ENCODE data around the gene TUBG1. TPM values are rescaled to one million over a fixed set of nuclear protein-coding genes. Genes with fewer than 3 reads are reported as not detected.

TUBG1 gene
- total RNA-seq, 1 experiment from 2014 or later = 139 TPM

DNA sequence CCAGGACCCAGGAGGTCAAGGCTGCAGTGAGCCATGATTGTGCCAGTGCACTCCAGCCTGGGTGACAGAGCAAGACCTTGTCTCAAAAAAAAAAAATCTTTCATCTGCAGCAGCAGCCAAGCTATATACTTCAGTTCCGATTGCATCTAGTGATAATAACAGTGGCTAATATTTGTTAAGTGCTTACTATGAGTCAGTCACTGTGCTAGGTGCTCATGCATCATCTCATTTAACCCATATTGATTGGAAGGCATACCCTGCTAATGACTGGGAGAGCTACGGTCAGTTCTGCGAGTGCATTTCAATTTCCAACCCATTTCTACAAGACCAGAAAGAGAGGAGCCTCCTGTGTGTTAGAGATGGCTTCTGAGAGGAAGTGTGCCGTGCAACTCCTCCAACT lies 41.9 kb downstream of the TUBG1 start:
- Histone ChIP-seq H3K79me2 (ENCODE audit: insufficient read depth, low read length) (no peaks in the 10 kb centered on the region), H3K9me3 (ENCODE audit: control insufficient read depth in 1 of 2, insufficient read depth in 1 of 2, low read depth in 1 of 2, low read length in 2 of 2) (no peaks in the 10 kb centered on the region), H3K27me3 (ENCODE audit: insufficient read depth, low read length) (no peaks in the 10 kb centered on the region), H3K36me3 (ENCODE audit: control insufficient read depth in 1 of 2, insufficient read depth in 2 of 2, low read length in 2 of 2) (no peaks in the 10 kb centered on the region), H3K9me2 (ENCODE audit: insufficient read depth) (no peaks in the 10 kb centered on the region), H2AFZ (ENCODE audit: low read depth, low read length, poor library complexity, severe bottlenecking) (no peak overlapping the region), H3K4me2 (ENCODE audit: low read length) (no peak overlapping the region), H3K9ac (ENCODE audit: low read length) (no peak overlapping the region), H3K4me3 (replicated peaks in 1 of 2; ENCODE audit: low read depth in 1 of 2, low read length in 2 of 2) (no peak overlapping the region), H3K27ac (ENCODE audit: low read depth, low read length) (no peak overlapping the region), H3K4me1 (ENCODE audit: control insufficient read depth in 1 of 2, insufficient read depth in 2 of 2, low read length in 2 of 2) (peaks cover 0 to 13% of the 10 kb centered on the region in 2 experiments; a peak in 2 of 4 replicates), H4K20me1 (ENCODE audit: insufficient read depth) (no peaks in the 10 kb centered on the region)
- DNase-seq (ENCODE audit: low read depth, low spot score) (no peak), ATAC-seq (no peak)
- ChIA-PET RAD21 (ENCODE audit: low non-redundant PET in 1 of 2, low total read pairs in 2 of 2, uncharacterized antibody in 2 of 2, unreplicated experiment in 2 of 2) (interaction anchor here in 1 of 2 experiments (0.6 kb wide), 1 partner anchor 112 kb away, joined by 3 read pairs; no protein-coding TSS in a partner anchor), POLR2A (interaction anchor here (0.7 to 1.1 kb wide), 2 partner anchors 10 to 12 kb away, joined by 3 read pairs; no protein-coding TSS in a partner anchor), CTCF (interaction anchor here (0.7 kb wide), 1 partner anchor 12 kb away, joined by 4 read pairs; no protein-coding TSS in a partner anchor)
- TF ChIP-seq, protein P1, sequence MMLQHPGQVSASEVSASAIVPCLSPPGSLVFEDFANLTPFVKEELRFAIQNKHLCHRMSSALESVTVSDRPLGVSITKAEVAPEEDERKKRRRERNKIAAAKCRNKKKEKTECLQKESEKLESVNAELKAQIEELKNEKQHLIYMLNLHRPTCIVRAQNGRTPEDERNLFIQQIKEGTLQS (IDR thresholded peaks at IDR 0.05) = no peak
- TF ChIP-seq FOSL1 (IDR thresholded peaks at IDR 0.05; ENCODE audit: low read depth) (no peak), POLR2A (IDR thresholded peaks at IDR 0.05; ENCODE audit: borderline replicate concordance, extremely low read depth, insufficient read depth, insufficient read length) (no peak), SIN3A (IDR thresholded peaks at IDR 0.05; ENCODE audit: low read depth) (no peak)
- BruUV-seq (replicated peaks) = no TSS peak
- intact Hi-C loops (cut with micrococcal nuclease) = no loop called here

DNA sequence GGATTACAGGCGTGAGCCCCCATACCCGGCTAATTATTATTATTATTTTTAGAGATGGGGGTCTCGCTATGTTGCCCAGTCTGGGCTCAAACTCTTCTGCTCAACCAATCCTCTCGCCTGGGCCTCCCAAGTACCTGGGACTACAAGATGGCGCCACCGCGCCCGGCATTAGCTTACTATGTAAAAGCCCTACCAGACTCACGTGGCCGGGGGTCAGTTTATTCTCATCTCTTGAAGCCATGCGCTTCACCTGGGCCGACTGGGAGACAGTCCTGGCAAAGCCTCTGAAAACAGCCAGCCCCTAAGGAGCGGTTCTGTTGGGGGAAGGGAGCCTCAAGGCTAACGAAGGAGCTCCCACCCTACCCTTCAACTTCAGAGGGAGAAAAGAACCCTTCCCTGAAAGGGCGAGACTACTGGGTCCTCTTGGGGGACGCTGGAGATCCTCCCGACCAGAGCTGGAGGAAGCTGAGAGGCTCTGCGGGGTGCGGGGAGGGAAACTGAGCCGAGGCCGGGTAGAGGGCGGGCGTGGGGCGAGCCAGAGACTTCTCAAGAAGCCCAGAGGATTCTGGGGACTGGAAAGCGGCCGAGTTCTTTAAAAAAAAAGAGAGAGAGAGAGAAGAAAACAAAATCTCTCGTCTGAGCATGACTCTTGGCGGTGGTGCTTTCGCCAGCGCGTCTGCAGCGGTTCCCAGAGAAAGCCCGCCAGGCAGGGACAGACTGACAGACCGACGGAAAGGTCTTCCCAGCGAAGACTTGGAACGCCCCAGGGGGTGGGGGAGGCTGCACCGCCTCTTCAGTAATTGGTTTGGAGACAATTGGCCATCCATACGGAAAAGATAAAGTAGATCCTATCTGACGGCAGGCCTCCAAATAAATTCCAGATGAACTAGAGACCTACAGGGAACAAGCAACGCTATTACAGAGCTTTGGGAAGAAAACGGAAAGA lies 44.0 kb downstream of the TUBG1 start:
- no peak overlapping the region for H3K4me2 ChIP-seq (ENCODE audit: low read length)
- H3K79me2 ChIP-seq (ENCODE audit: insufficient read depth, low read length) = no peaks in the 10 kb centered on the region
- H4K20me1 ChIP-seq (ENCODE audit: insufficient read depth) = no peaks in the 10 kb centered on the region
- TF ChIP-seq ZNF274 (IDR thresholded peaks at IDR 0.05; ENCODE audit: low read depth, low read length) (no peak), CEBPB (IDR thresholded peaks at IDR 0.05; ENCODE audit: low read depth) (no peak)
- no peak overlapping the region for H3K27ac ChIP-seq (ENCODE audit: low read depth, low read length)
- H3K27me3 ChIP-seq (ENCODE audit: insufficient read depth, low read length) = no peaks in the 10 kb centered on the region
- BruUV-seq (replicated peaks) = no TSS peak
- DNase-seq (ENCODE audit: low read depth, low spot score) (no peak), ATAC-seq (no peak)
- H3K9me2 ChIP-seq (ENCODE audit: insufficient read depth) = no peaks in the 10 kb centered on the region
- POLR2A ChIA-PET = no interaction called here
- no peaks in the 10 kb centered on the region for H3K36me3 ChIP-seq (ENCODE audit: control insufficient read depth in 1 of 2, insufficient read depth in 2 of 2, low read length in 2 of 2)
- CTCF ChIA-PET = no interaction called here
- no peak overlapping the region for H2AFZ ChIP-seq (ENCODE audit: low read depth, low read length, poor library complexity, severe bottlenecking)
- no peak overlapping the region for H3K4me3 ChIP-seq (replicated peaks in 1 of 2; ENCODE audit: low read depth in 1 of 2, low read length in 2 of 2)
- H3K9me3 ChIP-seq (ENCODE audit: control insufficient read depth in 1 of 2, insufficient read depth in 1 of 2, low read depth in 1 of 2, low read length in 2 of 2) = no peaks in the 10 kb centered on the region; a peak in 1 of 4 replicates
- no peak overlapping the region for H3K9ac ChIP-seq (ENCODE audit: low read length)
- RAD21 ChIA-PET (ENCODE audit: low non-redundant PET in 1 of 2, low total read pairs in 2 of 2, uncharacterized antibody in 2 of 2, unreplicated experiment in 2 of 2) = no interaction called here
- H3K4me1 ChIP-seq (ENCODE audit: control insufficient read depth in 1 of 2, insufficient read depth in 2 of 2, low read length in 2 of 2) = peaks cover 0 to 19% of the 10 kb centered on the region in 2 experiments; a peak in 2 of 4 replicates
- intact Hi-C loops (cut with micrococcal nuclease) = no loop called here
